ENCODE measurements around the gene NDUFA6. TPM values are rescaled to one million over a fixed set of nuclear protein-coding genes. Genes with fewer than 3 reads are reported as not detected.

NDUFA6 gene
- total and polyA plus RNA-seq, 2 experiments from 2014 or later = 56.3 to 180 TPM

DNA sequence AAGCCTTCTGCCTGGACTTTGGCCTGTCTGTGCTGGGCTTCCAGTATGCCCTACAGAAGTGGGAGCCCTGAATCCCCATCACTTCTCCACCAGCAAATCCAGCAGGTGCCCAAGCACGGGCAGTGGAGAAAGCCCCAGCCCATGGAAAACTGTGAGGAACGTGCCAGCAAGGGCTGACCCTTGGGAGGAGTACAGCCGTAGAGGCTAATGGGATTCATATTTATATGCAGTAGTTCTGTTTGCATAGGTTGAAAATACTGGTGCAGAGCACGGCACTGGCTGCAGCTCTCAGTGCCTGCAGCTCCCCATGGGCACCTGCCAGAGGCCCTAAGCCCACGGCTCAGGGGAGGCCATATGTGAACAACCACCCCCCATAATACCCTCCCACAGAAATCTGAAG is 30.1 kb downstream of the NDUFA6 start:
- WGBS, 2 experiments (ENCODE audit: low coverage in 1 of 2, low lambda C conversion rate in 2 of 2, missing lambda C conversion rate in 2 of 2) = 96 to 98% methylated on average over 5 of the region's 5 CpGs
- H3K9me2 ChIP-seq (ENCODE audit: insufficient read depth) = no peaks in the 10 kb centered on the region
- no peak overlapping the region for H3K27ac ChIP-seq
- no peak for DNase-seq
- no peak overlapping the region for H3K4me2 ChIP-seq (ENCODE audit: unreplicated experiment)
- no peak for TF ChIP-seq EZH2phosphoT487 (IDR thresholded peaks at IDR 0.05; ENCODE audit: insufficient read depth, low read depth)
- no peak for TF ChIP-seq EZH2 (IDR thresholded peaks at IDR 0.05; ENCODE audit: insufficient read depth, poor library complexity, severe bottlenecking)
- no peaks in the 10 kb centered on the region for H3K36me3 ChIP-seq (ENCODE audit: low read depth)
- H3K79me2 ChIP-seq (ENCODE audit: insufficient read depth) = no peaks in the 10 kb centered on the region
- H3K9ac ChIP-seq = no peak overlapping the region
- no peaks in the 10 kb centered on the region for H3K27me3 ChIP-seq (replicated peaks; ENCODE audit: insufficient read depth)
- no peaks in the 10 kb centered on the region for H3K4me1 ChIP-seq (ENCODE audit: insufficient read depth)
- H4K20me1 ChIP-seq (ENCODE audit: insufficient read depth) = no peaks in the 10 kb centered on the region
- H2AFZ ChIP-seq = no peak overlapping the region
- peaks cover 4% of the 10 kb centered on the region for H3K9me3 ChIP-seq (ENCODE audit: low read depth)
- no peaks in the 10 kb centered on the region for H3F3A ChIP-seq (ENCODE audit: insufficient read depth)
- in situ Hi-C loops (cut with MboI) = no loop called here
- no peak overlapping the region for H3K4me3 ChIP-seq

- no peaks in the 10 kb centered on the region for H4K20me1 ChIP-seq (ENCODE audit: insufficient read depth)
- H3K9me3 ChIP-seq (ENCODE audit: low read depth) = peaks cover 4% of the 10 kb centered on the region
- H3K36me3 ChIP-seq (ENCODE audit: low read depth) = no peaks in the 10 kb centered on the region
- in situ Hi-C loops (cut with MboI) = no loop called here
- no peak overlapping the region for H3K27ac ChIP-seq
- H3F3A ChIP-seq (ENCODE audit: insufficient read depth) = no peaks in the 10 kb centered on the region
- H3K9me2 ChIP-seq (ENCODE audit: insufficient read depth) = no peaks in the 10 kb centered on the region
- H3K4me3 ChIP-seq = no peak overlapping the region
- H3K4me1 ChIP-seq (ENCODE audit: insufficient read depth) = no peaks in the 10 kb centered on the region
- 97 to 98% methylated on average over 1 of the region's 1 CpG for WGBS, 2 experiments (ENCODE audit: low coverage in 1 of 2, low lambda C conversion rate in 2 of 2, missing lambda C conversion rate in 2 of 2)
- H3K9ac ChIP-seq = no peak overlapping the region
- DNase-seq = no peak
- H3K4me2 ChIP-seq (ENCODE audit: unreplicated experiment) = no peak overlapping the region
- no peak overlapping the region for H2AFZ ChIP-seq
- TF ChIP-seq EZH2phosphoT487 (IDR thresholded peaks at IDR 0.05; ENCODE audit: insufficient read depth, low read depth) = no peak
- no peak for TF ChIP-seq EZH2 (IDR thresholded peaks at IDR 0.05; ENCODE audit: insufficient read depth, poor library complexity, severe bottlenecking)
- no peaks in the 10 kb centered on the region for H3K79me2 ChIP-seq (ENCODE audit: insufficient read depth)
- H3K27me3 ChIP-seq (replicated peaks; ENCODE audit: insufficient read depth) = no peaks in the 10 kb centered on the region
These were observed 33.6 kb downstream of the NDUFA6 start for GRCh38 chr22:42056757-42057511.

DNA sequence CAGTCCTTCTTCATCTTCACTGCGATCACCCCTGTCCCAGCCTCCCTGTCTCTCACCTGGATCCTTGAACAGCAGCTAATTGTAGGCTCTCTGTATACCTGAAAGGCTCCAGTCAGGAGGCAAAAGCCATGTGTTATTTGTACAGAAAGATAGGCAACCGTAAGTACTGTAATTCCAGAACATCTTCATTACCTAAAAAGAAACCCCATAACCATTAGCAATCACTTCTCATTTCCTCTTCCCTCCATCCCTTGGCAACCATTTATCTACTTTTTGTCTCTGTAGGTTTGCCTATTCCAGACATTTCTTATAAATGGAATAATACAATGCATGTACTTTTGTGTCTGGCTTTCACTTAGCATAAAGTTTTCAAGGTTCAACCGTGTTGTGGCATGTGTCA is 37.8 kb downstream of the NDUFA6 start:
- no peak overlapping the region for H3K4me2 ChIP-seq (ENCODE audit: unreplicated experiment)
- DNase-seq = no peak
- no peak overlapping the region for H3K27ac ChIP-seq
- H3K4me3 ChIP-seq = no peak overlapping the region
- H3K36me3 ChIP-seq (ENCODE audit: low read depth) = no peaks in the 10 kb centered on the region
- no peaks in the 10 kb centered on the region for H3K79me2 ChIP-seq (ENCODE audit: insufficient read depth)
- no peak overlapping the region for H2AFZ ChIP-seq
- H3K4me1 ChIP-seq (ENCODE audit: insufficient read depth) = no peaks in the 10 kb centered on the region
- WGBS, 2 experiments (ENCODE audit: low coverage in 1 of 2, low lambda C conversion rate in 2 of 2, missing lambda C conversion rate in 2 of 2) = 73 to 78% methylated on average over 3 of the region's 3 CpGs
- no peaks in the 10 kb centered on the region for H4K20me1 ChIP-seq (ENCODE audit: insufficient read depth)
- no peaks in the 10 kb centered on the region for H3K9me2 ChIP-seq (ENCODE audit: insufficient read depth)
- no peaks in the 10 kb centered on the region for H3F3A ChIP-seq (ENCODE audit: insufficient read depth)
- in situ Hi-C loops (cut with MboI) = no loop called here
- peaks cover 4% of the 10 kb centered on the region for H3K9me3 ChIP-seq (ENCODE audit: low read depth)
- no peak overlapping the region for H3K9ac ChIP-seq
- no peaks in the 10 kb centered on the region for H3K27me3 ChIP-seq (replicated peaks; ENCODE audit: insufficient read depth)
- TF ChIP-seq EZH2phosphoT487 (IDR thresholded peaks at IDR 0.05; ENCODE audit: insufficient read depth, low read depth) (no peak), EZH2 (IDR thresholded peaks at IDR 0.05; ENCODE audit: insufficient read depth, poor library complexity, severe bottlenecking) (no peak)

DNA sequence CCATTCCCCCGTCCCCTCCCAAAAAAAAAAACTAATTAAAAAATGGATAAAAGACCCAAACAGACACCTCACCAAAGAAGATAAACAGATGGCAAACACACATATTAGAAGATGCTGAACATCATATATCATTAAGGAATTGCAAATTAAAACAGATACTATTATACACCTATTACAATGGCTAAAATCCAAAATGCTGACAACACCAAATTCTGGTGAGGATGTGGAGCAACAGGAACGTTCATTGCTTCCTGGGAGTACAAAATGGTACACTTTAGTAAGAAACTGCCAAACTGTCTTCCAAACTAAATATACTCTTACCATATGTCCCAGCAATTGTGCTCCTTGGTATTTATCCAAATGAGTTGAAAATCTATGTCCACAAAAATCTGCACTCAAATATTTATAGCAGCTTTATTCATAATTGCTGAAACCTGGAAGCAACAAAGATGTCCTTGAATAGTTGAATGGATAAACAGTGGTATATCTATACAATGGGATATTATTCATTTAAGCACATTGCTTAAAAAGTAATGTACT is 39.9 kb downstream of the NDUFA6 start:
- Histone ChIP-seq H3K9ac (no peak overlapping the region), H4K20me1 (ENCODE audit: insufficient read depth) (no peaks in the 10 kb centered on the region), H3K4me3 (no peak overlapping the region), H3K4me2 (ENCODE audit: unreplicated experiment) (no peak overlapping the region), H2AFZ (no peak overlapping the region), H3K27ac (no peak overlapping the region), H3F3A (ENCODE audit: insufficient read depth) (no peaks in the 10 kb centered on the region), H3K9me3 (ENCODE audit: low read depth) (no peaks in the 10 kb centered on the region), H3K27me3 (replicated peaks; ENCODE audit: insufficient read depth) (no peaks in the 10 kb centered on the region), H3K4me1 (ENCODE audit: insufficient read depth) (peaks cover 7% of the 10 kb centered on the region), H3K79me2 (ENCODE audit: insufficient read depth) (no peaks in the 10 kb centered on the region), H3K9me2 (ENCODE audit: insufficient read depth) (no peaks in the 10 kb centered on the region), H3K36me3 (ENCODE audit: low read depth) (no peaks in the 10 kb centered on the region)
- DNase-seq = no peak
- 45 to 50% methylated on average over 2 of the region's 2 CpGs for WGBS, 2 experiments (ENCODE audit: low coverage in 1 of 2, low lambda C conversion rate in 2 of 2, missing lambda C conversion rate in 2 of 2)
- in situ Hi-C loops (cut with MboI) = no loop called here
- no peak for TF ChIP-seq EZH2 (IDR thresholded peaks at IDR 0.05; ENCODE audit: insufficient read depth, poor library complexity, severe bottlenecking)
- TF ChIP-seq EZH2phosphoT487 (IDR thresholded peaks at IDR 0.05; ENCODE audit: insufficient read depth, low read depth) = no peak

Measured in GM23248 (cell line).